ENCODE data around the gene PAQR5.
"Not testable (repeated sequence)": the region's sequence is repeated elsewhere in the genome, so short reads cannot be mapped to it uniquely, and the experiment has no call there.

Gene PAQR5, protein sequence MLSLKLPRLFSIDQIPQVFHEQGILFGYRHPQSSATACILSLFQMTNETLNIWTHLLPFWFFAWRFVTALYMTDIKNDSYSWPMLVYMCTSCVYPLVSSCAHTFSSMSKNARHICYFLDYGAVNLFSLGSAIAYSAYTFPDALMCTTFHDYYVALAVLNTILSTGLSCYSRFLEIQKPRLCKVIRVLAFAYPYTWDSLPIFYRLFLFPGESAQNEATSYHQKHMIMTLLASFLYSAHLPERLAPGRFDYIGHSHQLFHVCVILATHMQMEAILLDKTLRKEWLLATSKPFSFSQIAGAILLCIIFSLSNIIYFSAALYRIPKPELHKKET

DNA sequence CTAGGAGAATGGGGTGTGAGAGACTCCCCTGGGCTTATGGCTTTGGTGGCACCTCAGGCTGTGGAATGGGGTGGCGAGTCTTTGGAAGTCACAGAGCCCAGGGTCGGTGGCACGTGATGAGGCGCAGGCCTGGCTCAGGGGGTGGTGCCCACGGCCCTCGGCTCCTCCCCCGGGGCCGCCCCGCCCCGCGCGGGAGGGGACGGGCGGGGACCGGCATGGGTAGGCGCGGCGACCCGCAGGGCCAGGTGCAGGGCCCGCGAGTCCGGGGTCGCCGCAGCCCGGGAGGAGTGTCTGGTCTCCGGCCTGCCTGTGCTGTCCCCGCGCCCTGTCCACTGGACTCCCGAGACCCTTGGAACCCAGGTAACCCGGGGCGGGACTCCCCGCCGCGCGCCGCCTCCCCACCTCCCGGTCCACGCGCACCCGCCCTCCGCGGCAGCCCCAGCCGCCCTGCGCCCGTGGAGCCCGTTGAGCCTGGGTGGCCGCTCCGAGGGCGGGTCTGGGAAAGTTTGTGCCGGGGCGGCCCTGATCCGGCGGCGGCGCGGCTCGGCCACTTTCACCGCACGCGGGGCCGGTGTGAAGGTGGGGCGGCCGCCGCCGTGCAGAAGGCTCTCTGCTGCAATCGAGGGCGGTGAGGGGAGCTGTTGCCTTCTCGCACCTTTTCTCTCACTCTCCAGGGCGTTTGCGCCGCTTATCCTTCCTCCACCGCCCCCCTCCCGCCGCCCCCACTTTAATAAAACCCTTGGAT, at the start of gene PAQR5:
Gene PAQR5 (plus strand): TSS at position 216 of the 745 bp plus-strand sequence. CDS start 61,169 bp downstream, outside the sequence.
- DNase-seq (ENCODE audit: low read depth in 2 of 2) = peak in 1 of 2 donors; percentile 10

DNA sequence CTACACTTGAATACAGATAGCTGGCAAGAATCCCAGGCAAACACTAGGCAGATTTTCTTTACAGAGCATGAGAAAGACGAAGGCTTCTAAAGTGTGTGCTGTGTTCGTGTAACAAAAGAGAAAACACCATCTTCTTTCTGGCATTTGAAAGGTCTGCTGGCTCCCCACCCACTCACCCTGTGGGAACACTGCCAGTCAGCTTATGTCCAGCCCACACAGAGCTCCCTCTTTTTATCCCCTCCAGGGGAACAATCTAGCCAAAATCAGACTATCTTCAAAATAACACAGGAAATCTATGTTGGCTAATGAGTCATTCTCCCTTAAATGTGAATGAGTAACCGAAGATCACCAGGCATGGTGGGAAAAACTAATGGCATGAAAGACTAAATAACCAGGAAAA, 45.6 kb upstream of the PAQR5 start:
- no peak for DNase-seq (ENCODE audit: low read depth in 2 of 2)

DNA sequence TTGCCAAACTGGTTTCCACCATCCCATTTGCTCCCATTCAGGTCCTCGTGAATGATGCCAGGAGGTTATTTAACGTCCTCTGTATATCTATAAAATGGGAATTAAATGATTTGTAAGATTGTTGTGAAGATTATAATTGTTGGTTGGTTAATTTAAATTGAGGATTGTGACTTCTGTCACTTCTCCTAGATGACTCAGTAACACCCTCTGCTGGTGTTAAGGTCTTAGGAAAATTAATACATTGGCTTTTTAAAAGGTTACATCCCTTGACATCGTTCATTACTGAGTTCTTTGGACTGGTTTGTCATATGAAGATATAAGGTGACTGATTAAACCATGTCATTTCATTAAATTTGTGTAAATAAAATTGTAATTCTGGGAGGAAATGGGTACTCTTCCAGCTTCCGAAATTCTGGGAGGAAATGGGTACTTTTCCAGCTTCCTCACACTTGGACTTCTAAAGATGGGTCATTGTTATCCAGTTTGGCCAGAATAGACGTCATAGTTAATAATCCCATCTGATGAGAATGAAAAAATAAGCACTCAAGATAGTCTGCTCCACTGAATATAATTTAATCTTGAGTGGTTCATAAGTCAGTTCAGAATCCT, 33.3 kb upstream of the PAQR5 start:
- no peak for DNase-seq (ENCODE audit: low read depth in 2 of 2)

DNA sequence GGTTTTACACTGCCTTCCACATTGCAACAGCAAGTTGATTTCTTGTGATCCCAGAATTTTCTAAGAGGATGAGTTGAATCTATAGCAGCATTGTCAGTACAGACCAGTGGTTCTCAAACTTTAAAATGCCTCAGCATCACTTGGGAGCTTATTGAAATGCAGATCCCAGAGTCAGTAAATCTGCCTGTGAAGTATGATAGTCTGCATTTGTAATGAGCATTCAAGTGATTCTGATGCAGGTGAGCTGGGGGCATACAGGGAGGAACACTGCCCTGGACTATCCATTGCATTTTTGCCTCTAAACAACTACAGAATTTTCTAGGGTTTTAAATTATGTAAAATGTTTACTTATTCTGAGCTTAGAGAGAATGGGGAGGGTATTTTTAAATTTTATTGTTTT, 27.5 kb upstream of the PAQR5 start:
- DNase-seq (ENCODE audit: low read depth in 2 of 2) = no peak

DNA sequence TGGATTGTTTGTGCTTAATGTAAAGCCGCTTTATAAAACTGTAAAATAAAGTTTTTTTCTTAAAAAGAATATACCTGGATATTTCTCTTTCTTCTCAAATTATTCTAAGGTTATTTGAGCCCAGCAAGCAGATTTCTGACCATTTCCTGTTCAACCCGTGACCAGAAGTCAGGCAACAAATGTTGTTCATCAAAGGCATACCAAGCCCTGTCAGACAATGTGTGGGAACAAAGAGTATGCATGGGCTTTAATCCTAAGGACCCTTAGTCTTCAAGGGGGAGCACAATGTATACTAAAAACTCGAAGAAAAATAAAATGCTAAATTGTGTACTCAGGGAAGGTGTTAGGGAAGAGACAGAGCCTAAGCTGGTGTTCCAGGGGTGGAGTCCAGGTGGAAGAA, 26.6 kb upstream of the PAQR5 start:
- DNase-seq (ENCODE audit: low read depth in 2 of 2) = no peak

DNA sequence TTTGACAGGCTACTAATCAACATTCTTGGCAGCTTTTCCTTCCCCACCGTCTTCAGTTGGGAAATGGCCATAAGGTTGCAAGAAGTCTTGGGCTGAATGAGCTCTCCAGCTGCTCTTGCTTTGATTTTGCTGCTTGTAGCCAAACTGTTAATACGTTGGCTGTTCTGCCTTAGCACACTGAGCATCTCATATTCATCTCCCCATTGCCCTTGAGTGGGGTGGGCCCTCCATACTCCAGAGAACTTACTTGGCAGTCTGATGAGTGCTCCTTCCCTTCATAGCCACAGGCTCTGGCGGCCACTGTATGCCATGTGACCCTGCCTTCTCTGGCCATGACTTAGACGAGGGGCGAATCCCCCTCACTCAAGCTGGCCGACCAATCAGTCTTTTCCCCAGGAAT, 25.8 kb upstream of the PAQR5 start:
- no peak for DNase-seq (ENCODE audit: low read depth in 2 of 2)

DNA sequence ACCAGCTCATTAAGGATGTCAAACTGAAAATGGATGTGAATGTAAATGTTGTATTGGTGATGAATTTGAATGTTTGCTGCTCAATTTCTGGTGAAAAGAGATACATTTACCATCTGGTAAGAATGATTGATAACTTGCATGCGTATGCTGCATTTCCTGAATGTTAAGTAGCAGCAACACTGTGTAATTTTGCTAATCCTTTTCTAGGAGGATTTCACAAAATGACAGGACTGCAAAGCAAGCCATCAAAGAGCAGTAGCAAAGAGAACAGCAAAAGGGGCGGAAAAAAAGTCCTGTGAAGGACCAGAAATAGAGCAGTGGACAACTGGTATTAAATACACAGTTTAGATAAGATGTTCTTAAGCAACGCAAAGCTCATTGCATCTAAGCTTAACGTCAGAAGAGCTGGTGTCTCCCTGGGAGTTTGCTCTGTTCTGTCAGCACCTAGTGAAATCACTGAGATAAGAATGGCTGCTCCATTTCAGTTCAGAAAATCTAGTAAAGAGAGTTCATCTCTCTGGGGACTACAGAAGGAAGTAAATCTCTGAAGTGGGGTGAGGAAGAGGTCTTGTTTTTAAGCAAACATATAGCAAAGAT, 23.5 kb upstream of the PAQR5 start:
- DNase-seq (ENCODE audit: low read depth in 2 of 2) = no peak

DNA sequence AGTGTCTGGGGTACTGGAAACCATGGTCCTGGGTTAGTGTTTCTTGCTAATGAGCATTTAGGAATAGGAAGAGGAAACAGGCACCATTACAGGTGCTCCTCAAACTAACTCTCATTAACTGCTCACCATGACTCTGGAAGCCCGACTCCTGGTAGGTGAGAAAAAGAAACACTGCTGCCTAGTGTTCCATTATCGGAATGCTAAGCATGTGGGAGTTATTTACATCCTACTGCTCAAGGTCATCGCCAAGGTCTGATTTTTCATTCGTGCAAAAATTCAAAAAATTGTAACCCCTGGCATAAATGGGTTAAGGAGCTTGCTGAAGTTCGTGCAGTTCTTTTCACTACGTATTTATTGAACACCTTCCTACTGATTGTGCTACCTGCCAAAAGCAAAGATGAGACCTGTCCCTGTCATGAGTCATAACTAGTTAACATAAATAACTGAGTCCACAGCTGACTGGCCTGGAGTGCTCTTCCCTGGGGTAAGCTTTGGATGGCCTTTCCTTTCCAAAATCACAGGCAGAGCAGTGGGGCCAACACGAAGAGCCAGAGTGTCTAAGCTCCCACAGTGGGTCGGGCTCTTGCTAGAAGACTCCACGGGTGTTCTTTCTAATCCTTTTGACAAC, 22.7 kb upstream of the PAQR5 start:
- no peak for DNase-seq (ENCODE audit: low read depth in 2 of 2)

DNA sequence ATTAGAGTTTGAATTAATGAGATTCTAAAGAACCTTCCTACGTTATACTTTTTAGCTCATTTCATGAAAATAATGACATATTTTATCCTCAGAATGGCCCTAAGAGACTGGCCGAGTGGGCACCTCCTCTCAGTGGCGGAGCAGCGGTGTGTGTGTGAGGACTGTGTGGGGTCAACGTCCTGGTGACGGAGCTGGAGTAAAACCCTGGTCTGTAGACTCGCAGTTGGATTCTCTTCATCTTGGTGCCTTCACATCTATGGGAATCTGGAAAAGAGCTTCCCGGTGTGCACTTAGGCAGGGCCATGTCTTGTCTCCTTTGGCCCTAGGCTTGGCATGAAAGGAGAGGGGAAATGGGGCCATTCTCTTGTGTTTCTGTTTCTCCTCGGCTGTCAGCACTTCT, 21.4 kb upstream of the PAQR5 start:
- DNase-seq (ENCODE audit: low read depth in 2 of 2) = no peak

DNA sequence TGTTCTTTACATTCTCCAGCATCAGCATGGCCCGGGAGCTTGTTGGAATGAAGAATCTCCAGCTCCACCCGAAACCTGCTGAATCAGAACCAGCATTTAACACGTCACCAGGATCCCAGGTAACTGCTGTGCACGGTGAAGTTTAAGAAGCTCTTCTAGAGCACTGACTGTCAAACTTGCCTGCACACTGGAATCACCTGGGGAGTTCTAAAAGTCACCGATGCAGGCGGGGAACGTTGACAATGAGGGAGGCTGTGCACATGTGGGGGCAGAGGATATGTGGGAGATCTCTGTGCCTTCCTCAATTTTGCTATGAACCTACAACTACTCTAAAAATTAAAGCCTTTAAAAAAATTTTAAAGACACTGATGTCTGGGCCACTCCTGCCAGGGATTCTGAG, 19.1 kb upstream of the PAQR5 start:
- DNase-seq (ENCODE audit: low read depth in 2 of 2) = no peak

DNA sequence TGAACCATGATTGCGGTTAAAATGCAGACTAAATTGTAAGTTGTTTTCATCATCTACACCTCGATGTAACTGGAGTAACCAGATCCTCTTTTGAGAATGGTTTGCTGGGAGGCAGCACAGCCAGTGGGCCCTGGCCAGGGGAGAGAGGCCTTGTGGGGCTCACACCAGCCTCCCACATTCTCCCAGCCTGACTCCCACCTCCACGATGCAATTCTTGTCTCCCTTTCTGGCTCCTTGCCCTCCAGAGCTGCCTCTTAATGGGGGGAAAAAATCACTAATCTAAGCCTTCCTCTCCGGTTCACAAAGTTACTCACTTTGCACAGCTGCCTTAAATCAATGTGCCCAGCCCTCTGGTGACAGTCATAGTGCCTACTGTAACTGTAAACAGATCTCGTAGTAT, 17.9 kb upstream of the PAQR5 start:
- DNase-seq (ENCODE audit: low read depth in 2 of 2) = no peak

DNA sequence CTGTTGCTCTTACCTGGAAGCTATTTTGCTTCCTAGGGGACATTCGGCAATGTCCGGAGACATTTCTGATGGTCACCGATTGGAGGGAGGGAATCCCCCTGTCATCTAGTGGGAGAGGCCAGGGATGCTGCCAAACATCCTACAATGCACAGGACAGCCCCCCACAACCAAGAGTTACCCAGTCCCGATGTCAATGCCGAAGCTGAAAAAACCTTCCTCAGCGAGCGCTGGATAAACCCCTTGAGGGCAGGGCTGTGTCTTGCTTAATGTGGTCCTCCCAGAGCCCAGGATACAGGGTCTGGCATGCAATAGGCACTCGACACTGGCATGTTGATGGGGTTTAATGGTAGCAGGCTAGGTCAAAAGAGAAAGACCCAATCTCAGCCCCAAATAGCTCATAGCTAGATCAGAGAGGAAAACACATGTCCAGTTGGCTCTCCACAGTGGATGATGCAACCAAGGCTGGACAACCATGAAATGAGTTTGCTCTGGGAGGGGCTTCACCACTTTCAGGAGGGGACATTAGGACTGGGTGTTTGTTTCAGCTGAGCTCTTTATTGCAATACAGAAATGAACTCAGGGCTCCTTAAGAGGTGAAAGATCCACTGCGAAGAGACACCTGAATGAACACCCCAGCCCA, 16.5 kb upstream of the PAQR5 start:
- DNase-seq (ENCODE audit: low read depth in 2 of 2) = no peak

DNA sequence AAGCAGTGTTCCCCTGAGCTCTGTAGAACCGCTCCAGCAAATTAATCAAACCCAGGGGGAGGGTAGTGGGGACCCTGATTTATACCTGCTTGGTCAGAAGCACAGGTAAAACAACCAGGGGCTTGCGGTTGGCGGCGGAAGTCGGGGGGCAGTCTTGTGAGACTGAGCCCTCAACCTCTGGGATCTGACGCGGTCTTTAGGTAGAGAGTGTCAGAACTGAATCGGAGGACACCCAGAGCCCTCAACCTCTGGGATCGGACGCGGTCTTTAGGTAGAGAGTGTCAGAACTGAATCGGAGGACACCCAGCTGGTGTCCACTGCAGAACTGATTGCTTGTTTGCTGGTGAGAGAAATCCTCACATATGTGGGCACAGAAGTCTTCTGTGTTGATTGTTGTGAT, 12.9 kb upstream of the PAQR5 start:
- no peak for DNase-seq (ENCODE audit: low read depth in 2 of 2)

DNA sequence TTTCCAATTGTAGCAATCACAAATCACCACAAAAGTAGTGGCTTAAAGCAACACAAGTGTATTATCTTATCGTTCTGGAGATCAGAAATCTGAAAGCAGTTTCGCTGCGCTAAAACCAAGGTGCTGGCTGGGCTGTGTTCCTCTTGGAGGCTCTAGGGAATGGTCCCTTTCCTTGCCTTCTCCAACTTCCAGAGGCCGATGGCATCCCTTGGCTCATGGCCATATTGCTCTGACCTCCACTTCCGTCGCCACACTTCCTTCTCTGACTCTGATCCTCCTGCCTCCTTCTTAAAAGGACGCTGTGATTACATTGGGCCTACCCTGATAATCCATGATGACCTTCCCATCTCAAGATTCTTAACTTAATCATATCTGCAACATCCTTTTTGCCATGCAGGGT, 10.7 kb upstream of the PAQR5 start:
- no peak for DNase-seq (ENCODE audit: low read depth in 2 of 2)

DNA sequence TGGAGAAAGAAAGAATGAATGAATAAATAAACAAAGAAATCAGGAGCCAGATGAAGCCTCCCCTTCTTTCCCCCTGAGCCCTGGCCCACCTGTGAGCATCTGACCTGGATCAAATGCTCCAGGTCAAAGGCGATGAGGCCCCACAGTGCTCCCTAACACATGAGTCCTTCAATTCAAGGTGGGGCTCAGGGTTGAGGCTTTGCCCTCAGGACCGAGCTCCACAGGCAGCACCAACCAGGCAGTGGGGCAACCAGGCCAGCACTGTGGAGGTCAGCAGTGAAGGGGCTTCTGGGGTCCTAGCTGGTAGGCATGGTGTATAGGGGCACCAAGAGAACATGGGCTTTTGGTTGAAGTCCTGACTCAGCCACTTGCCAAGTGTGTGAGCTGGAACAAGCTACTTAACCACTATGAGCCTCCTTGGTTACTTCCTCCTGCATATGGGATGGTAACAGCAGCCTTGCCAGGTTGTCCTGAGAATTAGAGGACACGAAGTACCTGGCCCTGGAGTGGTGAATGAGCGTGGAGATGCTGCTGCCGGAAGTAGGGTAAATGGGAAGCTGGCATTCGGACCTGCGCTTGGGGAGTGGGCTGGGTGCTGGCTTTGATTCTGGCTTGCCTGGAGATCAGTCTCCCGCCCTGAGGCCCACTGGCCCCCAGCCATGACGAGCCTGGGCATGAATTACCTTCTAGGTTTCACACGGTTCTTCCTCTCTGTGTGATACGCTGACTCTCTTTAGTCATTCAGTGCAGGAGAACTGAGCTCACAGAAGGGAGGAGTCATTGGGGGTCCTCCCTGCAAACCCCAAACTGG, 10.0 kb upstream of the PAQR5 start:
- DNase-seq (ENCODE audit: low read depth in 2 of 2) = no peak

DNA sequence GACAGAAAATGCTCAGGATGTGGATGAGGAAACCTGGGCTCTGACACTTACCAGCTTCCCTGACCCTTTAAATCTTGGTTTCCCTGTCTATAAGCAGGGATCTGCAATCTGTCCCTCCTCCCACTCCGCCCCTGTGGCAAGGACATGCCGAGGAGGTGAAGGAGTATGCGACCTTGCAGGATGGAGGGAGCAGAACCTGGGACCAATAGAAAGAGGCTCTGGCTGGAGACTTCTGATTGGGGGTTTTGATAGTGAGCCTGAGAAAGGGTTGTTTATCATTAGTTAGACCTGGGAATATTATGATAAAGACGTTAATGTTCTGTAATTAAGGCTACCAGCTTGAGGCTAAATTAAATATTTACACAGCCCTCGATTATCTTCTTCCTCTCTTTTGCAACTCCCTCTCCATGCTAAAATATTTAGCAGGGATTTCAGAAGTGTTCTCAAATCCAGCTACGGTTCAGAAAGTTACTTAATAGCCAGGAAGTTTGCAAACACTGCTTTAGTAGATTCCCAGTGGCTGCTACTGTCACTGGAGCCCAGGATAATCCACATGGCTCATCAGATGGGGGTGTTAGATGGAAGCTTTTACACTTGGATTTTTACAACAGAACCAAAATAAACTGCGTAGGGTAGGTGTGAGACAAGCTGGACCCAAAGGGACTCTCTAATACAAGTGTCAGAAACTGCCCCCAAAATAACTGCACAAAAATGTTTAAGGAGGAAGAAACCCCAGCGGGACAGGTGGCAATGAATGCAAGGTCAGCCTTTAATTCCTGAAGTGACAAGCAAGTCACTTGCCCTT, 9.2 kb upstream of the PAQR5 start:
- DNase-seq (ENCODE audit: low read depth in 2 of 2) = no peak

DNA sequence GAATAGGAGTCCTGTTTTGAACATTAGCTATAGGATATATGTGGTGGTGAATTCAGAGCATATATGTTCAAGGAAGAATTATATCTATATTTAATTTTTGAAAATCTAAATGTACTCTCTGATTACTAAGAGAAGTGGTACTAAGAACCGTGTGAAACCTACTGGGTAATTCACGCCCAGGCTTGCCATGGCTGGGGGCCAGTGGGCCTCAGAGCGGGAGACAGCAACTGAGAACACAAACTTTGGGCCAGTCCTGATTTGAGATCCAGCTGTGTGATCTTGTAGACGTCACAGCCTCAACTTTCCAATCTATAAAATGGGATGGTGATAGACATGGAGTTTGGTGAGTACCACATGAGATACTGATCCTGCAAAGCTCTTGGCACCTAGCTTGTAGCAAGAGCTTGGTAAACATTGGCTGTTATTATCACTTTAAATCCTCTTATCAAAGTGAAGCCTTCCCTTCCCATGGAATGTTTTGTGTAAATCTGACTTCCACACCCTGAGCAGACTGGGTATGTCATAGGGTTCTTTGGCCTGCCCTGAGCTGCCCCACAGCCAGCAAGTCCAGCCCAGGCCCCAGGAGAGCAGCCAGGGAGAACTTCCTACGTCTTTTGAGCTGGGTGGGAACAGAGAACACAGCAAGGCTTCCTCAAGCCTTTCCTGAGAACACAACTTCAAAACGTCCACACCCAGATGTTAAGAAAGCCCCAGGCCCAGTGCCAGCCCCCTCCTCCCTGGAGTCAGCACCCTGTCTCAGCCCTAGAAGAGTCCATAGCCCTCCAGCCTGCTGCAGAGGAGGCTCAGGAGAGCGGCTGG, 8.2 kb upstream of the PAQR5 start:
- DNase-seq (ENCODE audit: low read depth in 2 of 2) = no peak

DNA sequence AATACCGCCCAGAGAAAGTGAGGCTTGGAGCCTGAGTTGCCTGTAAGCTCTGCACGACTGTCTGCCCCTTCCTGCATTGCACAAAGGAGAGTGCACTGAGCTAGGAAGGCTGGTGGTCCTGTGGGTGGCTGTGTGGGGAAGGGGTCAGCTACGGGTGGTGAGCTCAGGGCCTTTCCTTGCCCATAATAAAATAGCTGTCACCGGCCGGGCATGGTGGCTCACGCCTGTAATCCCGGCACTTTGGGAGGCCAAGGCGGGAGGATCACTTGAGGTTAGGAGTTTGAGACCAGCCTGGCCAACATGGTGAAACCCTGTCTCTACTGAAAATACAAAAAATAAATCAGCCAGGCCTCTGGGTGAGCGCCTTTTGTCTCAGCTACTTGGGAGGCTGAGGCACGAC, 7.1 kb upstream of the PAQR5 start:
- DNase-seq (ENCODE audit: low read depth in 2 of 2) = not testable (repeated sequence)

DNA sequence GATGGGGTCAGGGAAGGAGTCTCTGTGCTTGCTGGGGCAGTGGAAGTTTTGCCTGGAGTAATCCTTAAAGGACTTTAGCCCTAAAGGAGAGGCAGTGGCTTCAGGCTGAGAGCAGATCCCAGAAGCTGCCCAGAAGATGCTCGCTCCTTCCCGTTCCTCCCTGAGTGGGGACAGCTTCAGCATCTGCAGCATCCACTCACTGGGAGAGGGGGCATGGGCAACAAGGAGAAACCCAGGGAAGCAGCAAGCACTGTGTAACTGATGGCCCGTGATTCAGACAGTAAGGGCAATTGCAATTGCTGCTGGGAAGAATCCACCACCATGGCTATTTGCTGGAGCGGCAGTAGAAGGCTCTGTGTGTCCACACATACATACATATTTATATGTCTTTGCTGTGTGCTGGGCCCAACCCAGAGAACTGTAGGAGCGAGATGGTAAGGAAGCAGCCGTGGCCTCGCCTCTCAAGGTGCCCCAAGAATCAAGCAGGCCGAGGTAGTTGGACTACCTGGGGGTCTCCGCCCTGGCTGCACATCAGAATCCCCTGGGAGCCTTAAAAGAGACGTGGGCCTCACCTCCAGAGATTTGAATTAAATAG, 5.8 kb upstream of the PAQR5 start:
- DNase-seq (ENCODE audit: low read depth in 2 of 2) = no peak

Data from activated CD4-positive, alpha-beta T cell treated with anti-CD3 and anti-CD28 coated beads for 24 hours (primary cell).